MV-4-11 (cell line): ENCODE data around the gene LRRC45.

ENCODE experiments used
- DNase-seq: peaks from one replicate; lab custom pipeline; 2025; lab: John Stamatoyannopoulos, UW

The LRRC45 gene

DNA sequence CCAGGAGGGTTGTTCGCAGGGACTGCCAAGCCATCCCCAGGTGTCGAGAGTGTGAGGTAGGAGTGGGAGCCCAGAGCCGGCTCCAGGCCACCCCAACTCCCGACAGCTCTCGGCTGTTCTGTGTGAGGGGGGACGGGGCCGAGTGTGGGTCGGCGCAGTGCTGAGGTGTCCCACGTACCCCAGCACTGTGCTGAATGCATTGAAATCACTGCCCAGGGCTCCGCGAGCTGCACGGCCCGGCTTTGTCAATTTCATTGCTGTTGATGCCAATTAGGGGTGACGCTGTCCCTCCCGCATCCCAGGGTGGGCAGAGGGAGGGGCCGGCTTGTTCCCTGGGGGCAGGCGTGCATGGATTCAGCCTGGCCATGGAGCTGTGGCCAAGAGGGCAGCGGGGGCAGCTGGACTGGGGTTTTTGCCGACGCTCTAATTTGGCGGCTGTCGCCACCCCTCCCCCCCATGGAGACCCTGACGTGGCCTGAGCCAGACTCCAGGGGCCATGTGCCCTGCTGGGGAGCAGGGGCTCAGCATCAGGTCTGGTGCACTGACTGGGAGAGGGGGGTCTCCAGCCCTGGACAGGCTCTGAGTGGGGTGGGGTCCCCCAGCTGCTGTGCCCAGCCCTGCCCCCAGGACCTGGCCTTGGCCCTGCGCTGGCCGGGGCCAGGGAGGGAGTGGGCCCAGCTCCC lies 14.7 kb upstream of the LRRC45 start:
- no peak for DNase-seq

GRCh38 chr17:82008941-82009405 lies 14.1 kb upstream of the LRRC45 start:
- DNase-seq, result no peak

- no peak for DNase-seq
Observed at GRCh38 chr17:82009413-82009812, 13.7 kb upstream of the LRRC45 start.

GRCh38 chr17:82010575-82011525 lies 12.3 kb upstream of the LRRC45 start:
- no peak for DNase-seq

GRCh38 chr17:82011617-82012187 lies 11.4 kb upstream of the LRRC45 start:
- DNase-seq, result no peak

DNA sequence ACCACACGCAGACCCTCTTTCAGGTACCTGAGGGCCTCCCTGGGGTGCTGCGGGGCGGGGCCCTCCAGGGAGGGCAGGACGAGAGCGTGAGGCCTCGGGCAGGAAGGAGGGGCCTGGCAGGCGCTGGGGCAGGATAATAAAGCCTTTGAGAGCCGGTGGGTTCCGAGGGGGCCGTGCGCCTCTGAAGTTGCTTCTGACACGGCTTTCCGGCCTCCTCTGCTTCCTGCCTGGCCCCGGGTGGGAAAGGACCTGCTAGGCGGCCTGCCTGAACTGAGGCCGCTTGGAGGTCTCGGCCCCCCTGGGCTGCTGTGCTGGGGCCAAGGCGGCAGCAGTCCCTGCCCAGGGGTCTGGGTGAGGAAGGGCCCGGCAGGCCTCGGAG lies 10.9 kb upstream of the LRRC45 start:
- DNase-seq, result no peak

DNA sequence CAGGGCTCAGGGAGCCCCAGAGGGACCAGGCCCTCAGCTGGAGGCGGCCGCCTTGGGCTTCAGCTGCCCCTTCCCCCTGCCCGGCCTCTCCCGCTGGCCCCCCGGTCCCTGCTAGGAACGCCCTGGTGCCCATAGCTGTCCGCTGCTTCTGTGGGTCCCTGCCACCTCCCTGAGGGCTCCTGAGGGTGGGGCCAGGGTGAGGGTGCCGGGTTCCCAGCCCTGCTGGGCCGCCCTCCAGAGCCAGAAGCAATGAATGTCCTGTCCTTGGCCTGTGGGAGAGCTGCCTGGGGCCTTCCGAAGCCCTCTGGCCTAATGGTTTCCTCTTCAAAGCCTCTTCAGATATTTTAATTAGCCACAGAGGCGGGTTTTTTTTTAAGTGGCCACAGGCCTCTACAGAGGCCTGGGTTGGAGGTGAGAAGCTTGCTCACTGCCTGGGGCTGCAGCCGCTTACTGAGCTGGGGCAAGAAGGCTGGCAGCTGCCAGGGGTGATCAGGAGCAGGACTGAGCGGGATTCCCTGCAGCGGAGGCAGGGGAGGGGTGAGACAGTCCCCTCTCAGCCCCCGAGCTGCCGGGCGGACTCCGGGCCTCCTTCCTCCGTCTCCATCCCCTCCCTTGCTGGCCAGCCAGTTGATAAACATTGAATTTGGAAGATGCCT lies 10.3 kb upstream of the LRRC45 start:
- DNase-seq, result no peak

DNA sequence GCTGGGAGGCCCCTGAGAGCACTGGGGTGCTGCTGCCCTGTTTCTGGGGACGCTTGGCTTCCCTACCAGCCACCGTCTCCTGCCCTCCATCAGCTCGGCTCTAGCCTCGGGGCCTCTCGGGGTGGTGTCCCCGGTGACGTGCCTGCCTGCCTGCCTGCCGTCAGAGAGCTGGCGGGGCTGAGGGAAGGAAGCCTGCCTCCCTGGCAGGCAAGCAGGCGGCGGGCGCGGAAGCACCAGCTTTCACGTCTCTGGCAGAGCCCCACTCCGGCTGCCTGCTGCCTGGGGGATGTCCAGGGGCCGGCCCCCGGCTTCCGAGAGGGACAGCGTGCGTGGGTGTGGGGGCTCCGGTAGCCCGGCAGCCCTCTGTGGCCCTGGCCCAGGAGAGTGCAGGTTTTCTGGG lies 9.8 kb upstream of the LRRC45 start:
- no peak for DNase-seq

GRCh38 chr17:82013772-82014321 lies 9.3 kb upstream of the LRRC45 start:
- no peak for DNase-seq

DNA sequence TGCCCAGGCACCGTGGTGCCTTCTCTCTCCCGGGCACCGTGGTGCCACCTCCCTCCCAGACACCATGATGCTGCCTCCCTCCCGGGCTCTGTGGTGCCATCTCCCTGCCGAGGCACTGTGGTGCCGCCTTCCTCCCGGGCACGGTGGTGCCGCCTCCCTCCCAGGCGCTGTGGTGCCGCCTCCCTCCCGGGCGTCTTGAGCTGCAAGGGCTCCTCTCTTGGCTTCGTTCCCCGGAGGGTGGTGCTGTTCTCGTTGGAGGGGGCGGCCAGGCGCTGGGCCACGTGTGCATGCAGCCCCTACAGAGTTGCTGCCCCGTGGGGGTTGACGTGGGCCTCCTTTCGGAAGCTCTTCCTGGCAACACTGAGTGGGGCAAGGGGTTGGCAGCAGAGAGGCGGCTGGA lies 8.7 kb upstream of the LRRC45 start:
- DNase-seq, result no peak

DNA sequence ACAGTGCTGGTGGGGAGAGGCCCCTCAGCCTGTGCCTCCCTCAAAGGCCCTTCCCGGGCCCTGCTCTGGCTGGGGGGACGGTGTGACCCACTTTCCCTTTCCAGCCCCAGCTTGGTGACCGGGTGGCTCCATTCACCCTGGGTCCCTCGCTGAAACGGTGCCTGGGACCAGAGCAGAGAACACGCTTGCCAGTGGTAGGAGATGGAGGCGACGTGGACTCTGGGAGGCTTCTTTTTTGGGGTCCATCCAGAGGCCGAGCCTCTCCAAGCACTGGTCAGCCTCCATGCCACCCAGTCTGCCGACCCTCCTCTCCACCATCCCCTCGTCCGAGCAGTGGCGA lies 8.2 kb upstream of the LRRC45 start:
- no peak for DNase-seq

DNA sequence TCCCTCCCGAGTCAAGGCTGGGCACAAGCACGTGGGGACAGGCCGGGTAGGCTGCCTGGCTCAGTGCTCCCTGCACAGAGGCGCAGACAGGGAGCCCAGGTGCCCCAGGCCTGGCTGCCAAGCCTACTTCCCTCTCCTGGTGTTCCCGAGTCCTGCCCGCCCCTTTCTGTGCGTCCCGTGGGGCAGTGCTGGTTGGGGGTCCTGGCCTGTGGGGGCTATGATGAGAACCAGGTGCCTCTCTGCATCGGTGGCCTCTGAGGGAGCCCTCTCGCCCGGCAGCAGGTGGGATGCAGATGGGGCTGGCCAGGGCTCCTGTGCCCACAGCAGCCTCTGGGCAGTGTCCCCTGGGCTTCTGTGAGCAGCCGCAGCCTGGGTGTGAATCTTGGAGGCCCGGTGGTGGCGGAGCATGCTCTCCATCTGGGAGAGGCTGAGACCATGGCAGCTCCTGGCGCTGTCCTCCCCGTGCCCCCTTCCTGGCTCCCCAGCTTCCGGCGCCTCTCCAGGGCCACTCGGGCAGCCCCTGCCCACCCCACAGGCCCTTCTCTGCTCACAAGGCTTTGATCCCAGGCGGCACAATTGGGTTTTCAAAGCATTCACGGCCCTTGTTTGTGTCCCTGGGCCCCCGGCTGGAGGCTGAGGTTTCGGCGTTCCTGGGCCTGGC lies 7.7 kb upstream of the LRRC45 start:
- no peak for DNase-seq

DNA sequence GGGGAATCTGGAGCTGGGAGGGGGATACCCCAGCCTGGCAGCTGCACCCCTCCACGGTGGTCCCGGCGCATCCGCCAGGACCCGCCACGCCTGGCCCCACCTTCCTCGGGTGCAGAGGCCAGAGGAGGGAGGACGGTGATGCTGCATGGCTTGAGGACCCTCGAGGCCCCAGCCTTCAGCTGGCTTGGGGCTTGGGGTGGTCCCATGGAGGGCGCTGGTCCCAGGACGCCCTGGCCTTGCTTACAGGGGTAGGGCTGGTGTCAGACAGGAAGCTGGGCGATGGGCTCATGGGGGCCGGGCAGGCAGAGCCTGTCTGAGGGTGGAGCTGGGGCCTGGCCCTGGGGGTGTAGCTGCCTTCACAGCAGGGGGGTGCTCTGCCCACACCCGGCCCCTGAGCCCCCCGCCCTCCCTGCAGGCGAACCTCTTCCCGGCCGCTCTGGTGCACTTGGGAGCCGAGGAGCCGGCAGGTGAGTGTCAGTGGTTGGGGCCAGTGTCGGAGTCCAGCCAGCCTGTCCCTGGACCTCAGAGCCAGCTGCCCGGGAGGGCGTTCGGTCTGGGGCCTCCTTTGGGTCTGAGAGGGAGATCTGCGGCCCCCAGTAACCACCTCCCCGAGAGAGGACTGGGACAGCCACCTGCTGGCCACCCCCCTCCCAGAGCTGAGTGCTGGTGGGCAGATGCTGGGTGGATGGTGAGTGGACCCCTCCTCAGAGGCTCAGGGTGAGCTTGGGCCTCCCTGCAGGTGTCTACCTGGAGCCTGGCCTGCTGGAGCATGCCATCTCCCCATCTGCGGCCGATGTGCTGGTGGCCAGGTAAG lies 6.8 kb upstream of the LRRC45 start:
- DNase-seq, result no peak

DNA sequence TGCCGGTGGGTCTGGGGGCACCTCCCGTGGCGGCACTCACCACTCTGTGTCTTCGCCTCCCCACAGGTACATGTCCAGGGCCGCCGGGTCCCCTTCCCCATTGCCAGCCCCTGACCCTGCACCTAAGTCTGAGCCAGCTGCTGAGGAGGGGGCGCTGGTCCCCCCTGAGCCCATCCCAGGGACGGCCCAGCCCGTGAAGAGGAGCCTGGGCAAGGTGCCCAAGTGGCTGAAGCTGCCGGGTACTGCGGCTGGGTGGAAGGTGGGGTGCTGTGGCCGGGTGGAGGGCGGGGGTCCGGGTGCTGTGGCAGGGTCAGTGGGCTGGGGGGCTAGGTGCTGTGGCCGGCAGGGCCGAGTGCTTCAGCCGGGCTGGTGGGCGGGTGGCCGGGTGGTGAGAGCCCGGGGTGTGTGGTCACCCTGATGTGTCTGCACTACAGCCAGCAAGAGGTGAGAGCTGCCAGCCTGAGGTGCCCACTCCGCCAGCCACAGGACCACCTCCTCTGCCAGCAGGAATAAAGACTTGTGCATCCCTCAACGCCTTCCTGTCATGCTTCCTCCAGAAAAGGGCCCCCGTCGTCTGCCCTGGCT lies 6.1 kb upstream of the LRRC45 start:
- no peak for DNase-seq

GRCh38 chr17:82017612-82018151 lies 5.4 kb upstream of the LRRC45 start:
- DNase-seq, result no peak

DNA sequence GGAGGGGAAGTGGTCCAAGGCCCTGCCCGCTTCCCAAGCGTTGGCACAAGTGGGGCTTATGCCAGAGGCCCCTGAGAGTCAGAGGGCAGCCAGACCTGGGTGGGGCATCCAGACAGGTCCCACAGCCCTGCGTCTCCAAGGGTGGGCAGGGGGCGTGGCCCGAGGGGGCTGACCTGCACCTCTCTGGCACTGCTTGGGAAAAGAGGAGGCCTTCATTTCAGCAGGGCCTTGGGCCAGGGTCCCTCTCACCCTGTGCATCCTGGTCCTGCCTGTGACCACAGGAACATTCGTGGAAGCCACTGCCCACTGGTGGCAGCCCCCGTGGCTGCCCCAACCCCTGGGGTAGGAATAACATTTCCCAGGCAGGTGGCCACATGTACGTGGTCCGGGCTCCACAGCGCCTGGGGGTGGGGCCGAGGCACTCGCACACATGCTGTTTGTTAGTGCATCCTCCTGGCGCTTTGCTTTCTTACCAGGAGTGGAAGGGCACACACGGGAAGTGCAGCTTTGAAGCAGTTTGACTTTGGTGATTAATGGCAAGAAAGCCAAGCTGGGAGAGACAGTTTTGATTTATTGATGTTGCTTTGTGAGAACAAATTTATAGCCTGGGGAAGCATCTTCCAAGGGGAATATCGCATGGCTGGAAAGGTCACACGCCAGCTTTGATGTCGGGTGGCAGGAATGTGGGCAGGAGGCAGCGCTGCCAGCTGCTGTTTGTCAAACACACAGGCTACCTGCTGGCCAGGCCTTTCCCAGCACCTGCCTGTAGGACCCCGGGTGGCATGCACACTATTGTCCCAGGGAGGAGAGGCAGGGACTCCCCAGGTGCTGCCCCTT lies 4.7 kb upstream of the LRRC45 start:
- DNase-seq, result no peak

- DNase-seq, result no peak
Observed at GRCh38 chr17:82018989-82019689, 4.0 kb upstream of the LRRC45 start.
